NCI-H2171 treated with DMSO at 0.1 percent for 48 hours (cell line): ENCODE data around the gene PCGF3.
"Not testable (repeated sequence)": the region's sequence is repeated elsewhere in the genome, so short reads cannot be mapped to it uniquely, and the experiment has no call there.

ENCODE experiments used
- DNase-seq: peaks from one replicate; lab custom pipeline; 2025; lab: John Stamatoyannopoulos, UW

The PCGF3 gene

GRCh38 chr4:725391-726234 lies 20.0 kb downstream of the PCGF3 start:
- no peak for DNase-seq

GRCh38 chr4:726235-726787 lies 20.7 kb downstream of the PCGF3 start:
- DNase-seq: no peak

GRCh38 chr4:726838-727237 lies 21.2 kb downstream of the PCGF3 start:
- no peak for DNase-seq

GRCh38 chr4:727576-727975 lies 21.9 kb downstream of the PCGF3 start:
- DNase-seq: no peak

GRCh38 chr4:729336-730315 lies 24.0 kb downstream of the PCGF3 start:
- no peak for DNase-seq

- DNase-seq: no peak
Measured at GRCh38 chr4:730511-730910, 24.9 kb downstream of the PCGF3 start.

GRCh38 chr4:730946-731904 lies 25.6 kb downstream of the PCGF3 start:
- DNase-seq: not testable (repeated sequence)

- DNase-seq: not testable (repeated sequence)
Measured at GRCh38 chr4:731954-732353, 26.3 kb downstream of the PCGF3 start.

GRCh38 chr4:732486-732885 lies 26.9 kb downstream of the PCGF3 start:
- no peak for DNase-seq

GRCh38 chr4:732911-733630 lies 27.4 kb downstream of the PCGF3 start:
- no peak for DNase-seq

GRCh38 chr4:733631-733980 lies 28.0 kb downstream of the PCGF3 start:
- no peak for DNase-seq

GRCh38 chr4:734075-734474 lies 28.4 kb downstream of the PCGF3 start:
- DNase-seq: no peak

- DNase-seq: no peak
Measured at GRCh38 chr4:734951-735350, 29.3 kb downstream of the PCGF3 start.

GRCh38 chr4:735583-735982 lies 30.0 kb downstream of the PCGF3 start:
- no peak for DNase-seq

GRCh38 chr4:736561-736960 lies 30.9 kb downstream of the PCGF3 start:
- not testable (repeated sequence) for DNase-seq

GRCh38 chr4:738781-739280 lies 33.2 kb downstream of the PCGF3 start:
- no peak for DNase-seq

- DNase-seq: no peak
Measured at GRCh38 chr4:739569-739968, 33.9 kb downstream of the PCGF3 start.

- no peak for DNase-seq
Measured at GRCh38 chr4:740011-740410, 34.4 kb downstream of the PCGF3 start.

GRCh38 chr4:740656-741282 lies 35.1 kb downstream of the PCGF3 start:
- DNase-seq: no peak

- DNase-seq: no peak
Measured at GRCh38 chr4:742096-742741, 36.6 kb downstream of the PCGF3 start.
